Stimulated activated CD4-positive, alpha-beta T cell treated with anti-CD3 and anti-CD28 coated beads, TNF-alpha, amount 100 ng/mL, for 1 hour (primary cell): ENCODE results near the gene CALML3.
"Not testable (repeated sequence)": the region's sequence is repeated elsewhere in the genome, so short reads cannot be mapped to it uniquely, and the experiment has no call there.

Experiments
- DNase-seq, 3 donors: peaks; one replicate each; pipeline ENCODE4 v3.0.0-alpha.2; 2020; ENCODE audit warnings: low read depth in 3 of 3, low spot score in 1 of 3

CALML3 gene

GRCh38 chr10:5524641-5525560 is at the start of gene CALML3:
Gene CALML3 (plus strand): TSS chr10:5524961. CDS start chr10:5525086, 125 bp downstream.
- no peak for DNase-seq

- DNase-seq = not testable (repeated sequence)
Observed at GRCh38 chr10:5475088-5475487, 49.7 kb upstream of the CALML3 start.

DNA sequence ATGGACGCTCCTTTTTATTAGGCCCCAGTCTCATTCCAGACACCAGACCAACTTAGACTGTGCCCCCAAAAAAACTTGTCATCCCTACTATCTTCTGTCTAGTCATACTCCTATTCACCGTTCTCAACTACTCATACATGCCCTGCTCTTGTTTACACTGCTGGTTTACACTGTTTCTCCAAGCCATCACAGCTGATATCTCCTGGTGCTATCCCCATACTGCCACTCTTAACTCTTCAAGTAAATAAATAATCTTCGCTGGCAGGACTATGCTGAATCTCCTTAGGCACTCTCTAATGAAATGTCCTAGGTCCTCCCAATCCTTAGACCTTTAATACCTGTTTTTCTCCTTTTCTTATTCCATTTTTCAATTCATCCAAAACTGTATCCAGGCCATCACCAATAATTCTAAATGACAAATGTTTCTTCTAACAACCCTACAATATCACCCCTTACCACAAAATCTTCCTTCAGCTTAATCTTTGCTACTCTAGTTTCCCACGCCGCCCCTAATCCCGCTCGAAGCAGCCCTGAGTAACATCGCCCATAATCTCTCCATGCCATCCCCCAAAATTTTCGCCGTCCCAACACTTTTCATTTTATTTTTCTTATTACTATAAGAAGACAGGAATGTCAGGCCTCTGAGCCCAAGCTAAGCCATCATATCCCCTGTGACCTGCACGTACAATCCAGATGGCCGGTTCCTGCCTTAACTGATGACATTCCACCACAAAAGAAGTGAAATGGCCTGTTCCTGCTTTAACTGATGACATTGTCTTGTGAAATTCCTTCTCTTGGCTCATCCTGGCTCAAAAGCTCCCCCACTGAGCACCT is 48.6 kb upstream of the CALML3 start:
- DNase-seq = not testable (repeated sequence)

GRCh38 chr10:5476918-5477525 is 47.7 kb upstream of the CALML3 start:
- no peak for DNase-seq

GRCh38 chr10:5477948-5478693 is 46.6 kb upstream of the CALML3 start:
- no peak for DNase-seq

GRCh38 chr10:5478694-5479305 is 46.0 kb upstream of the CALML3 start:
- DNase-seq = no peak

DNA sequence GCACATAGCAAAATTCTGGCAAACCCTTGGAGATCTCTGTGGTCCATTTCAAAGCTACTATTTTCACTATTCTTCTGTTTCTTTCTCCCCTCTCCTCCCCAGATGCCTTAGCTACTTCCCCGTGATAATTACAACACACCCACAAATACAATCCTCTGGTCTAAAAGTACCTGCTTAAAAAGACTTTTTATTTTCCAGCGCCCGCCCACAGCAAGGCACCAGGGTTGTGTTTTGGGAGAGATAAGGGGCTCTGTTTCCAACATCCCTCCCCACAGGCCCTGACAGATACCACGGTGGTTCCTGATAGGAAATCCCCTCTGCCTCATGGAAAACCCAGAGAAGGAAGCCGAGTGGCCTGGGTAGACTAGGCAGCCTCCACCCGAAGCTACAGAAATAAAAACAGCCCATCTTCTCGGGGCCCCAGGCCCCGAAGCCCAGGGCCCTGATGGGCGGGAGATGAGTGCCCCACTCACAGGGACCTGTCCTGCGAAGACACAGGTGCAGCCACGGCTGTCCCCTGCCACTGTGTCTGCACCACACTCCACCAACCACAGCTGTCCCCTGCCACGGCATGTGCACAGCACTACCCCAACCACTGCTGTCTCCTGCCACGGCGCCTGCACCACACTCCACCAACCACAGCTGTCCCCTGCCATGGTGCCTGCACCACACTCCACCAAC is 45.1 kb upstream of the CALML3 start:
- no peak for DNase-seq

DNA sequence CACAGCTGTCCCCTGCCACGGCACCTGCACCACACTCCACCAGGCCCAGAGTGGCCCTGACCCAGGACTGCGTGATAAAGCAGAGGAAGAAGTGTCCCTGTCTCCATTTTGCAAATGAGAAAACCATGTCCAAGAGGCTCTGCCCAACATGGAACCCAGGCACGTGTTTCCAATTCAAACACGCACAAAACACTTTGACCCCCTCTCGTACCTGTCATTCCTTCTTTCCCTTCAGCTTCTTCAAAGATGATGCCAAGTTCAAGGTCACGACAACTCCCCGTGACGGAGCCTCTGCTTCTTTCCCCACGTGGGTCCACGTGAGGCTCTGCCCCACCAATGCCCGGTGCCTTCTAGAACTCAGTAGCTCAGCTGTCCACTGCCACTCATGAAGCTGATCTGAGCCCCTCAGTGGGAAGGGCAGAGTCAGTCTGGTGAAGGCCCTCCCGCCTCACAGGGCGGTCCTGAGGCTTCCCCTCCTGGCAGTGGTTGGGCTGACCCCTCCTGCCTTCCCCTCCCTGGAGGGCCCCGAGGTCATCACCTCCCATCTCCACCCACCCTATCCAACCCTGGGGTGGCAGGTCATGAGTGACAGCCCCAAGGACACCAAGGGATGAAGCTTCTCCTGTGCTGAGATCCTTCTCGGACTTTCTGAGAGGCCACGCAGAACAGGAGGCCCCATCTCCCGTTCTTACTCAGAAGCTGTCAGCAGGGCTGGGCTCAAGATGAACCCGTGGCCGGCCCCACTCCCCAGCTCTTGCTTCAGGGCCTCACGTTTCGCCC is 44.4 kb upstream of the CALML3 start:
- no peak for DNase-seq

DNA sequence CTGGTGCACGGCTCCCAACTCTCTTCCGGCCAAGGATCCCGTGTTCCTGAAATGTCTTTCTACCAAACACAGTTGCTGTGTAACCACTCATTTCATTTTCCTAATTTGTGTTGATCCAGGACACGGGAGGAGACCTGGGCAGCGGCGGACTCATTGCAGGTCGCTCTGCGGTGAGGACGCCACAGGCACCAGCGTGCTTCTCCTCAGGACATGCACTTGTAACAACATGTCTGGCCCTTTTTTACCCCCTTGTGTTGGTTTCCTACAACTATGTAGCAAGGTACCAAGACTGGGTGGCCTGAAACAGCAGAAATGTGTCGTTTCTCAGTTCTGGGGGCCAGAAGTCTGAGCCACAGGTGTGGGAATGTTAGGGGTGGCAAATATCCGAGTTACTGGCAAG is 43.6 kb upstream of the CALML3 start:
- no peak for DNase-seq

DNA sequence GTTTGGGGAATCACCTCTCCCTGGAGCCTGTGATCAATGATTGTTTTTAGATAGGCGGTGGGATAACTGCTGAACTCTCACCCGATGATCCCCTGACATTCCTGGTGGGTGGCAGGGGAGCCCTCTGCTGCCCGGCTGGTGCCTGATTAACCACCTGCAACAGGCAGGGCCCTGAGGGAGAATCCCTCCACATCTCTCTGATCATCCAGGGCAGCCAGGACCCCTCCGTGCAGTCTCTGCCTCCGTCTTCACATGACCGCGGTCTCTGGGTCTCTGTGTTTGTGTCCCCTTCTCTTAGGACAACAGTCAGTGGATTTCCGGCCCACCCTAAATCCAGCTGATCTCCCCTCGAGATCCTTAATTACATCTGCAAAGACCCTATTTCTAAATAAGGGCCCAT is 42.7 kb upstream of the CALML3 start:
- DNase-seq = no peak

GRCh38 chr10:5484205-5484604 is 40.6 kb upstream of the CALML3 start:
- no peak for DNase-seq

GRCh38 chr10:5485290-5485689 is 39.5 kb upstream of the CALML3 start:
- DNase-seq = no peak

GRCh38 chr10:5485948-5486852 is 38.6 kb upstream of the CALML3 start:
- no peak for DNase-seq

- DNase-seq = no peak
Observed at GRCh38 chr10:5486853-5487235, 37.9 kb upstream of the CALML3 start.

- DNase-seq = no peak
Observed at GRCh38 chr10:5488272-5489161, 36.2 kb upstream of the CALML3 start.

GRCh38 chr10:5490032-5490431 is 34.7 kb upstream of the CALML3 start:
- DNase-seq = no peak
